Glutamatergic neuron (in vitro differentiated cells): ENCODE results near the gene NTN1. TPM values are rescaled to one million over a fixed set of nuclear protein-coding genes. Genes with fewer than 3 reads are reported as not detected.

Source experiments
- DNase-seq: peaks from one replicate; pipeline ENCODE4 v3.0.0; 2022
- H3K27ac Mint-ChIP-seq: one replicate; pipeline ENCODE4 v1.8.0; 2020; ENCODE audit warnings: mild to moderate bottlenecking, mixed read lengths, inconsistent platforms; ENCODE audit not compliant: unreplicated experiment
- H3K27me3 Mint-ChIP-seq: one replicate; pipeline ENCODE4 v1.8.0; 2020; ENCODE audit warnings: mild to moderate bottlenecking, moderate library complexity, mixed read lengths, inconsistent platforms; ENCODE audit not compliant: unreplicated experiment
- H3K36me3 Mint-ChIP-seq: one replicate; pipeline ENCODE4 v1.8.0; 2020; ENCODE audit warnings: mild to moderate bottlenecking, mixed read lengths, inconsistent platforms; ENCODE audit not compliant: unreplicated experiment
- H3K4me1 Mint-ChIP-seq: one replicate; pipeline ENCODE4 v1.8.0; 2020; ENCODE audit warnings: mild to moderate bottlenecking, low read depth, mixed read lengths, inconsistent platforms; ENCODE audit not compliant: unreplicated experiment
- H3K4me3 Mint-ChIP-seq: one replicate; pipeline ENCODE4 v1.8.0; 2020; ENCODE audit warnings: mild to moderate bottlenecking, mixed read lengths, inconsistent platforms; ENCODE audit not compliant: unreplicated experiment
- H3K9me3 Mint-ChIP-seq: one replicate; pipeline ENCODE4 v1.8.0; 2020; ENCODE audit warnings: mild to moderate bottlenecking, moderate library complexity, mixed read lengths, inconsistent platforms; ENCODE audit not compliant: unreplicated experiment
- total RNA-seq: library from RNA; stranded (reverse); fragmentation: NEBNext Ultra II Directional; extraction: Animal tissue kit (Norgen Biotek cat#: 25700); gene quantifications from one replicate; pipeline ENCODE4 v1.2.1, GENCODE V29; 2021; ENCODE audit not compliant: unreplicated experiment
- TF ChIP-seq, protein P1 (sequence below): fragments of 200-600 bp; sonication (generic); IDR thresholded peaks from one replicate; pipeline ENCODE4 v1.5.0; 2021; ENCODE audit not compliant: partially characterized antibody, unreplicated experiment

NTN1 gene
- total RNA-seq, 1 donor from 2014 or later, result 0.76 TPM

DNA sequence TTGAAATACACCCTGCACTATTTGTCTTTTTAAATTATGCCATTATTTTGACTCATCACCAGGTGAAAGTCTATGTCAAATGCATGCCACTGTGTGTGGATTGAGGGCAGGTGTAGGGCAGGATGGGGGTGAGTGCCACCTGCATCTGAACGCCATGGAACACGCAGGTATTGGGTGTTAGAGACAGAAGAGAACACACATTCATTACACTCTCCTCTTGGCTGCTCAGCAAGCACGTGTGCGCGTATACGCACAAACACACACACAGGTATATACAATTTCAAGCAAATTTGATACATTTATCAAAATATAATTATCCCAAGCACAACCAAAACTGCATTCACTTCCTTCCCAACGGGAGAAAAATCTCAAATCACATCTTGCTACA lies 268.9 kb downstream of the NTN1 start:
- no peak for DNase-seq
- Mint-ChIP-seq H3K9me3 (no peaks in the 10 kb centered on the region), H3K4me1 (peaks cover 4% of the 10 kb centered on the region), H3K27me3 (peaks cover 4% of the 10 kb centered on the region), H3K36me3 (no peaks in the 10 kb centered on the region), H3K4me3 (no peak overlapping the region), H3K27ac (no peak overlapping the region)
- TF ChIP-seq, protein P1, sequence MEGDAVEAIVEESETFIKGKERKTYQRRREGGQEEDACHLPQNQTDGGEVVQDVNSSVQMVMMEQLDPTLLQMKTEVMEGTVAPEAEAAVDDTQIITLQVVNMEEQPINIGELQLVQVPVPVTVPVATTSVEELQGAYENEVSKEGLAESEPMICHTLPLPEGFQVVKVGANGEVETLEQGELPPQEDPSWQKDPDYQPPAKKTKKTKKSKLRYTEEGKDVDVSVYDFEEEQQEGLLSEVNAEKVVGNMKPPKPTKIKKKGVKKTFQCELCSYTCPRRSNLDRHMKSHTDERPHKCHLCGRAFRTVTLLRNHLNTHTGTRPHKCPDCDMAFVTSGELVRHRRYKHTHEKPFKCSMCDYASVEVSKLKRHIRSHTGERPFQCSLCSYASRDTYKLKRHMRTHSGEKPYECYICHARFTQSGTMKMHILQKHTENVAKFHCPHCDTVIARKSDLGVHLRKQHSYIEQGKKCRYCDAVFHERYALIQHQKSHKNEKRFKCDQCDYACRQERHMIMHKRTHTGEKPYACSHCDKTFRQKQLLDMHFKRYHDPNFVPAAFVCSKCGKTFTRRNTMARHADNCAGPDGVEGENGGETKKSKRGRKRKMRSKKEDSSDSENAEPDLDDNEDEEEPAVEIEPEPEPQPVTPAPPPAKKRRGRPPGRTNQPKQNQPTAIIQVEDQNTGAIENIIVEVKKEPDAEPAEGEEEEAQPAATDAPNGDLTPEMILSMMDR, result no peak

DNA sequence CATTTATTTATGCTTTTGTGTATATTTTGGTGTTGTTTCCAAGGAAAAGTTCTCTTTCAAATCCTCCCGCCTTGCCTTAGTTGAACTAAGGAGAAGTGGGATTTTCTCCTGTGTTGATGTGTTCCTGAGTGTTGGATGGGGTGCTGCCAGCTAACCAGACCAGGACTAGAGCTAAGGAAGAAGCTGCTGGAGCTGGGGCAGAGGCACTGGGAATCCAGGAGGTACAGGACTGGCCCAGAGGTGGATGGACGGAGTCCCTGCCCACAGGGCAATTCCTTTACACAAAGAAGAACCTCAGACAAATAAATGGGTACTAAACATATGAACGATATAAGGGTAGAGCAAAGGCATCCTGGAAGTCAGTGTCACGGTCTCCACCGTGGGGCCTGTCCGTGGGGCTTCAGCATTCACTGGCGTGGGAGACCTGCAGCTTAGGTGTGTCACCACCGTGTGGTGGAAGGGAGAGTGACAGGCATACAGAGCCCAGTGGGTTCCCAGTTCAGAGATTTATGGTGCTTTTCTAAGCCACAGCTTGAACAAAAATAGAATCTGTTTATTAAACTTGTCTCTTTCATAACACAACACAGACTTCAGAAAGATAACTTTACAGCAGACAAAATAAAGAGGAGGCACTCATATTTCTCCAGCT lies 270.7 kb downstream of the NTN1 start:
- Mint-ChIP-seq H3K9me3 (no peaks in the 10 kb centered on the region), H3K27ac (no peak overlapping the region), H3K36me3 (no peaks in the 10 kb centered on the region), H3K27me3 (peaks cover 4% of the 10 kb centered on the region), H3K4me1 (no peaks in the 10 kb centered on the region), H3K4me3 (no peak overlapping the region)
- TF ChIP-seq, protein P1, result peak; percentile 76
- peak; percentile 65 for DNase-seq

DNA sequence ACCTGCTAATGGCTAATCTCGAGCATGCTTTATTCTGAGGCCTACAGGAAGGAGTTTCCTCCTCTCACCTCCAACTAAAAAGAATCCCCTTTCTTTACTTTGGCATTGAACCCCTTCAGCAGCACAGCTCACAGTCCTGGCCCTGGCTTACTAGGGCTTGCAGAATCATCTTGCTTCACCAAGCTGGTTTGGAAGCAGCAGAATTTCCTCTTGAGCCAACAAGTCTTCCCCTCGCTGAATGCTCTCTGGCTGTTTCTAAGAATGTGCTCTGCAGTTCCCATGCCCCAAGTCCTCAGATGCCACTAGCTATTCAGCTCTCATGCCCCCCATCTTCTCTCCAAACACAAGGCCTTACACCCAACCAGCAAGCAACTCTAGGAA lies 271.2 kb downstream of the NTN1 start:
- DNase-seq, result no peak
- H3K4me1 Mint-ChIP-seq, result no peaks in the 10 kb centered on the region
- TF ChIP-seq, protein P1, result no peak
- H3K27me3 Mint-ChIP-seq, result peaks cover 4% of the 10 kb centered on the region
- no peaks in the 10 kb centered on the region for H3K36me3 Mint-ChIP-seq
- H3K27ac Mint-ChIP-seq, result no peak overlapping the region
- no peaks in the 10 kb centered on the region for H3K9me3 Mint-ChIP-seq
- no peak overlapping the region for H3K4me3 Mint-ChIP-seq

Other genes starting within 250 kb of the NTN1 start
- gene MFSD6L, start 222.1 kb upstream of the NTN1 start, total RNA-seq, result not detected
- gene PIK3R6, start 153.8 kb upstream of the NTN1 start, total RNA-seq, result not detected
- gene PIK3R5, start 55.8 kb upstream of the NTN1 start, total RNA-seq, result not detected